Neutrophil (primary cell): ENCODE results near the gene PTPN21.

Experiments used
- H3K27ac ChIP-seq: fragments of 200-600 bp; sonication (generic); 2 replicates; pipeline ENCODE4 v1.5.1; 2016; ENCODE audit warnings: mild to moderate bottlenecking, moderate library complexity
- H3K27me3 ChIP-seq: fragments of 200-600 bp; sonication (generic); 2 replicates; pipeline ENCODE4 v1.6.0; 2016; ENCODE audit warnings: mild to moderate bottlenecking
- H3K36me3 ChIP-seq: fragments of 200-600 bp; sonication (generic); 2 replicates; pipeline ENCODE4 v1.5.1; 2017
- H3K4me1 ChIP-seq, 2 experiments: fragments of 200-600 bp in 1 of 2; sonication (generic) in 1 of 2; 1 replicate in 1 of 2; 2 replicates in 1 of 2; pipeline versions ENCODE4 v1.5.1 to v1.6.1; 2013 to 2016; ENCODE audit warnings: low read depth in 1 of 2, low read length in 1 of 2, mild to moderate bottlenecking in 1 of 2, moderate library complexity in 1 of 2; ENCODE audit not compliant: control insufficient read depth in 1 of 2, insufficient read depth in 1 of 2
- H3K4me3 ChIP-seq, 2 experiments: fragments of 200-600 bp in 1 of 2; sonication (generic) in 1 of 2; 1 replicate in 1 of 2; 2 replicates in 1 of 2; pipeline ENCODE4 v1.5.1; 2013 to 2016; ENCODE audit warnings: low read depth in 1 of 2, low read length in 1 of 2, mild to moderate bottlenecking in 1 of 2, moderate library complexity in 1 of 2
- H3K9me3 ChIP-seq: fragments of 200-600 bp; sonication (generic); 2 replicates; pipeline ENCODE4 v1.5.1; 2016
- TF ChIP-seq, protein P1 (sequence below): fragments of 200-600 bp; sonication (generic); IDR thresholded peaks from 2 replicates; pipeline ENCODE4 v1.5.1; 2016; ENCODE audit warnings: antibody characterized with exemption

The PTPN21 gene

DNA sequence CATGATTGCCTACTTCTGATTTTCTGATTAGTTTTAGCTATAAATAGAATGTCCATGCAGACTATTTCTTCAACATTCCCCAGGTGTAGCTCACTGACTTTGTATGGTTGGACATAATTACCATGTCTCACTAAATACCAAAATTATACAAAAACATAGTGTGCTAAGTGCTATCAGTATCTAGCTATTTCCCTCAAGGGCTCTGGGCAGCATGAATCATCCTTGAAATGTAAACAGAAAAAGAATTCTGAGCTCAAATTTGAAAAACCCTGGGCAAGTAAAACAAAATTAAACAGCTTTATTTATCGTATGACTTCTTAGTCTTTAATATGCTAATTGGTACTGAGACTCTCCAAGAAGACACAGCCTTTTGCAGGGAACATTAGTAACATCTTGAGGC is 86.4 kb downstream of the PTPN21 start:
- no peaks in the 10 kb centered on the region for H3K36me3 ChIP-seq
- H3K4me3 ChIP-seq, result no peak overlapping the region
- no peak overlapping the region for H3K27ac ChIP-seq
- H3K27me3 ChIP-seq, result no peaks in the 10 kb centered on the region
- no peaks in the 10 kb centered on the region for H3K4me1 ChIP-seq
- H3K9me3 ChIP-seq, result no peaks in the 10 kb centered on the region
- TF ChIP-seq, protein P1, sequence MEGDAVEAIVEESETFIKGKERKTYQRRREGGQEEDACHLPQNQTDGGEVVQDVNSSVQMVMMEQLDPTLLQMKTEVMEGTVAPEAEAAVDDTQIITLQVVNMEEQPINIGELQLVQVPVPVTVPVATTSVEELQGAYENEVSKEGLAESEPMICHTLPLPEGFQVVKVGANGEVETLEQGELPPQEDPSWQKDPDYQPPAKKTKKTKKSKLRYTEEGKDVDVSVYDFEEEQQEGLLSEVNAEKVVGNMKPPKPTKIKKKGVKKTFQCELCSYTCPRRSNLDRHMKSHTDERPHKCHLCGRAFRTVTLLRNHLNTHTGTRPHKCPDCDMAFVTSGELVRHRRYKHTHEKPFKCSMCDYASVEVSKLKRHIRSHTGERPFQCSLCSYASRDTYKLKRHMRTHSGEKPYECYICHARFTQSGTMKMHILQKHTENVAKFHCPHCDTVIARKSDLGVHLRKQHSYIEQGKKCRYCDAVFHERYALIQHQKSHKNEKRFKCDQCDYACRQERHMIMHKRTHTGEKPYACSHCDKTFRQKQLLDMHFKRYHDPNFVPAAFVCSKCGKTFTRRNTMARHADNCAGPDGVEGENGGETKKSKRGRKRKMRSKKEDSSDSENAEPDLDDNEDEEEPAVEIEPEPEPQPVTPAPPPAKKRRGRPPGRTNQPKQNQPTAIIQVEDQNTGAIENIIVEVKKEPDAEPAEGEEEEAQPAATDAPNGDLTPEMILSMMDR, result no peak

DNA sequence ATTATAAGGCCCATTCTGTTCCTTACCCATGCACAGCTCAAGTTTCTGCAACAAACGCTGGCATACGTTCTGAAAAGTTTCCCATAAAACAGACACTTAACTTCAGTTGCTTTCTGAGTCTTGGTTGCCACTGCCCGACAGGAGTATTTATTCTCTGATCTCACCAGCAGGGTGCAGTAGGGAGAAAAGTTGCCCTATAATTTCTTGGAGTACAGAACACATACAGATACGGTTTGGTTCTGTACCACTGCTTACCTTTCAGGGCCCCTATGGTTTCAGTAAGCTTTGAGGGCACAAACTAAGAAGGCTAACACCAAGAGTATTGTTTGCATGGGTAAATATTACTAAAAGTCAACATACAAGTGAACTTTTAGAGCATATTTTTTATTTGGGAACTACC is 91.5 kb downstream of the PTPN21 start:
- Histone ChIP-seq H3K27ac (no peak overlapping the region), H3K9me3 (no peaks in the 10 kb centered on the region), H3K4me3 (no peak overlapping the region), H3K36me3 (no peaks in the 10 kb centered on the region), H3K4me1 (no peaks in the 10 kb centered on the region), H3K27me3 (no peaks in the 10 kb centered on the region)
- TF ChIP-seq, protein P1, result no peak

DNA sequence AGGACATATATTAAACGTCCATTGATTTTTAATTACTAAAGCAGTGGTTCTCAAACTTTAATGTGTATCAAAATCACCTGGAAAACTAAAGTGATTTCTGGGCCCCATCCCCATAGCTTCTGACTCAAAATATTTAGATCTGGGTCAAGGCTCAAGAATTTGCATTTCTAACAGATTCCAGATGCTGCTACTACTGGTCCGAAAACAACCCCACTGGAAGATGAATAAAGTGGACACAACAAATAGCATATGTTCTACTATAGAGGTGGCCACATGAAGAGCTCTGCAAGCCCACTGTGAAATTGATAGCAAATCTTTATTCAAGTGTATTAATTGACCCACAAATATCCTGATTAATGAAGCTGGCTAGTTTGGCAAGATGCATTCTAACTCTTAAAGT is 99.9 kb downstream of the PTPN21 start:
- no peaks in the 10 kb centered on the region for H3K9me3 ChIP-seq
- no peaks in the 10 kb centered on the region for H3K36me3 ChIP-seq
- H3K4me3 ChIP-seq, result no peak overlapping the region
- TF ChIP-seq, protein P1, result no peak
- no peaks in the 10 kb centered on the region for H3K27me3 ChIP-seq
- H3K27ac ChIP-seq, result no peak overlapping the region
- H3K4me1 ChIP-seq, result no peaks in the 10 kb centered on the region

DNA sequence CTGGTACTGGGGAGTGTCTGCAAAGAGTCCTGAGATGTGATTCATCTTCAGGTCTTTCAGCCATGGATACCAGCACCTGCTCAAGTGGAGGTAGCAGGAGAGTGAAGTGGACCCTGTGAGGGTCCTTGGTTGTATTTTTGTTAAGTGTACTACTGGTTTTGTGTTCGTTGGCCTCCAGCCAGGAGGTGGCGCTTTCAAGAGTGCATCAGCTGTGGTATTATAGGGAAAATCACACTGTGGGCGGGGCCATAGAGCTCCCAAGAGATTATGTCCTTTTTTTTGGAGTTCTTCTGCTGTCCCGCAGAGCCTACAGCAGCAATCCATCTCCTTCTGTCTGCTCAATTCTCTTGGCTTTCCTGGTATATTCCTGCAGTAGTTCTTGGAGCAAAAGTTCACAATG is 102.6 kb downstream of the PTPN21 start:
- Histone ChIP-seq H3K27me3 (no peaks in the 10 kb centered on the region), H3K4me1 (no peaks in the 10 kb centered on the region), H3K36me3 (no peaks in the 10 kb centered on the region), H3K27ac (no peak overlapping the region), H3K9me3 (no peaks in the 10 kb centered on the region), H3K4me3 (no peak overlapping the region)
- TF ChIP-seq, protein P1, result no peak

DNA sequence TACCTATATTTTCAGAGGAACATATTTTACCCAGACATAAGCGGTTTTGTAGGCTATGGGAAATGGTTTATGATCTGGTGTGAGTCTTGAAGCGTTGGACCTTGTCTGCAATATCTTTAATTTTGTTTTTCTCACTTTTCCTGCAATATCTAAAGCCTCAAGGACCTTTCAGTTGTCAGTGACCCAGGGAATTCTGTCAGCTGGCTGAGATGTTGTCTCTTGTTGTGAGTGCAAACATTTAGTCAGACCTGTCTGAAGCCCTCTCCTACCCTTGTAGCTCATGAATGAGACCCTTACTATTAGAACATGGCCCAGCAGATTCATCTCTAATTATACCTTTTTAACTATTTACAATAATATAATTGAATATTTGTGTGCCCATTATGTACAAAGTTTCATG is 115.7 kb downstream of the PTPN21 start:
- no peaks in the 10 kb centered on the region for H3K4me1 ChIP-seq
- no peak overlapping the region for H3K27ac ChIP-seq
- H3K4me3 ChIP-seq, result no peak overlapping the region
- H3K36me3 ChIP-seq, result no peaks in the 10 kb centered on the region
- TF ChIP-seq, protein P1, result no peak
- H3K27me3 ChIP-seq, result no peaks in the 10 kb centered on the region
- H3K9me3 ChIP-seq, result no peaks in the 10 kb centered on the region

DNA sequence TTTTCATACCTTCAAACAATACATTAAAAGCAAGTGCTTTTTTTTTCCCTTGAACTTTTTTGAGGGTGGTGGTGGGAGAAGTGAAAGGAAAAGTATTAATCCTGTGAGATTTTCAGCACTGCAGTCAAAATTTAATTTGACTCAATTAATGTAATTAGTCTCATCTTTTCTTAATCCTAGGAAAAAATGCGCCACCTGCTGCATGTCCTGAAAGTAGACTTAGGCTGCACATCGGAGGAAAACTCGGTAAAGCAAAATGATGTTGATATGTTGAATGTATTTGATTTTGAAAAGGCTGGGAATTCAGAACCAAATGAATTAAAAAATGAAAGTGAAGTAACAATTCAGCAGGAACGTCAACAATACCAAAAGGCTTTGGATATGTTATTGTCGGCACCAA is 117.1 kb downstream of the PTPN21 start:
- H3K27me3 ChIP-seq, result no peaks in the 10 kb centered on the region
- no peaks in the 10 kb centered on the region for H3K9me3 ChIP-seq
- H3K4me3 ChIP-seq, result no peak overlapping the region
- TF ChIP-seq, protein P1, result no peak
- H3K36me3 ChIP-seq, result no peaks in the 10 kb centered on the region
- no peak overlapping the region for H3K27ac ChIP-seq
- no peaks in the 10 kb centered on the region for H3K4me1 ChIP-seq
